Vagina (tissue), 2 donors: ENCODE measurements around the gene OR6C6.

Experiments
- POLR2A ChIP-seq, 2 donors: fragments of 450-650 bp; IDR thresholded peaks; one replicate each; pipeline ENCODE4 v1.6.1; 2017; ENCODE audit warnings: antibody characterized with exemption in 2 of 2, mild to moderate bottlenecking in 2 of 2, moderate library complexity in 2 of 2
- POLR2AphosphoS5 ChIP-seq, 2 donors: sonication (generic); formaldehyde crosslinking; IDR thresholded peaks; one replicate each; pipeline ENCODE4 v1.9.0; 2017; ENCODE audit warnings: antibody characterized with exemption in 2 of 2, mild to moderate bottlenecking in 2 of 2, low read depth in 1 of 2; ENCODE audit not compliant: insufficient read depth in 1 of 2
- TF ChIP-seq, protein P1 (sequence below), 3 experiments: fragments of 450-650 bp in 2 of 3; fragments of 200-600 bp in 1 of 3; sonication (generic) in 1 of 3; IDR thresholded peaks; one replicate each; pipeline ENCODE4 v1.5.1; 2017 to 2019; ENCODE audit warnings: antibody characterized with exemption in 3 of 3, mild to moderate bottlenecking in 2 of 3, moderate library complexity in 2 of 3

DNA sequence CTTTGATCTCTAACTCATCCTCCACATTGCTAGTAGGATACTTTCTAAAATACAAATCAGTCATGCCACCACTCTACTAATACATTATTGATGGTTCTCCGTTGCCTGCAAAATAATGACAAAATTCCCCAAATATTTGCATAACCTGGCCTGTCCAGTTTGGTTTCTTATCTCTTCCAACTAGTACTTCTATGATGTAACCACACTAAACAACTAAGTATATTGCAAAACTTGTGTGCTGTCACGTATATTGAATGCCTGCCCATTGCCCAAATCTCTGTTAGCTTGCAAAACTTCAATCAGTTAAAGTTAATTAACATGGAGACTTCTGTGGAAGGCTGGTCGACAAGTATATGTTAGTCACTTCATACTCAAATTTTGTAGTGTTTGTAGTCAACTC, 45.4 kb downstream of the OR6C6 start:
- TF ChIP-seq POLR2A (IDR thresholded peaks at IDR 0.05) (no peak), POLR2AphosphoS5 (IDR thresholded peaks at IDR 0.05; ENCODE audit: insufficient read depth in 1 of 2, low read depth in 1 of 2) (no peak)
- TF ChIP-seq, protein P1, sequence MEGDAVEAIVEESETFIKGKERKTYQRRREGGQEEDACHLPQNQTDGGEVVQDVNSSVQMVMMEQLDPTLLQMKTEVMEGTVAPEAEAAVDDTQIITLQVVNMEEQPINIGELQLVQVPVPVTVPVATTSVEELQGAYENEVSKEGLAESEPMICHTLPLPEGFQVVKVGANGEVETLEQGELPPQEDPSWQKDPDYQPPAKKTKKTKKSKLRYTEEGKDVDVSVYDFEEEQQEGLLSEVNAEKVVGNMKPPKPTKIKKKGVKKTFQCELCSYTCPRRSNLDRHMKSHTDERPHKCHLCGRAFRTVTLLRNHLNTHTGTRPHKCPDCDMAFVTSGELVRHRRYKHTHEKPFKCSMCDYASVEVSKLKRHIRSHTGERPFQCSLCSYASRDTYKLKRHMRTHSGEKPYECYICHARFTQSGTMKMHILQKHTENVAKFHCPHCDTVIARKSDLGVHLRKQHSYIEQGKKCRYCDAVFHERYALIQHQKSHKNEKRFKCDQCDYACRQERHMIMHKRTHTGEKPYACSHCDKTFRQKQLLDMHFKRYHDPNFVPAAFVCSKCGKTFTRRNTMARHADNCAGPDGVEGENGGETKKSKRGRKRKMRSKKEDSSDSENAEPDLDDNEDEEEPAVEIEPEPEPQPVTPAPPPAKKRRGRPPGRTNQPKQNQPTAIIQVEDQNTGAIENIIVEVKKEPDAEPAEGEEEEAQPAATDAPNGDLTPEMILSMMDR (IDR thresholded peaks at IDR 0.05), result no peak
